Kidney epithelial cell (primary cell): ENCODE measurements around the gene SLC25A21. TPM values are rescaled to one million over a fixed set of nuclear protein-coding genes. Genes with fewer than 3 reads are reported as not detected.

Source experiments
- DNase-seq: peaks from one replicate; pipeline ENCODE4 v3.0.0-alpha.2; 2010; ENCODE audit warnings: low read depth
- H3K27me3 ChIP-seq: 2 replicates; pipeline ENCODE4 v1.6.0; 2011; ENCODE audit warnings: low read length; ENCODE audit not compliant: control insufficient read depth, insufficient read depth
- H3K36me3 ChIP-seq: 2 replicates; pipeline ENCODE4 v1.5.1; 2011; ENCODE audit warnings: low read length; ENCODE audit not compliant: control insufficient read depth, insufficient read depth
- H3K4me3 ChIP-seq: 2 replicates; pipeline ENCODE4 v1.5.1; 2011; ENCODE audit warnings: low read depth, mild to moderate bottlenecking, control low read depth, low read length
- CTCF ChIP-seq: IDR thresholded peaks from 2 replicates; pipeline ENCODE4 v1.5.1; 2011; ENCODE audit warnings: mild to moderate bottlenecking, moderate library complexity, low read length, control low read depth, inconsistent platforms; ENCODE audit not compliant: insufficient read depth, poor library complexity, severe bottlenecking
- total RNA-seq: library from RNA; depleted of rRNA; stranded (reverse); fragments of >200 nt; gene quantifications from 2 replicates; pipeline ENCODE4 v1.2.3, GENCODE V29; 2015

Gene SLC25A21
- total RNA-seq, 1 donor from 2014 or later, result 2.1 TPM

GRCh38 chr14:36682338-36682737 lies 490.1 kb downstream of the SLC25A21 start:
- Histone ChIP-seq H3K36me3 (no peaks in the 10 kb centered on the region), H3K4me3 (no peak overlapping the region), H3K27me3 (no peaks in the 10 kb centered on the region)
- no peak for DNase-seq
- TF ChIP-seq CTCF, result no peak

- no peak for DNase-seq
- TF ChIP-seq CTCF, result no peak
- Histone ChIP-seq H3K27me3 (peaks cover 5% of the 10 kb centered on the region), H3K36me3 (no peaks in the 10 kb centered on the region), H3K4me3 (no peak overlapping the region)
Observed at GRCh38 chr14:36676236-36676635, 496.2 kb downstream of the SLC25A21 start.

GRCh38 chr14:36675581-36675980 lies 496.8 kb downstream of the SLC25A21 start:
- Histone ChIP-seq H3K36me3 (no peaks in the 10 kb centered on the region), H3K27me3 (peaks cover 5% of the 10 kb centered on the region), H3K4me3 (no peak overlapping the region)
- DNase-seq, result no peak
- no peak for TF ChIP-seq CTCF

- no peak for DNase-seq
- Histone ChIP-seq H3K4me3 (no peak overlapping the region), H3K27me3 (peaks cover 5% of the 10 kb centered on the region), H3K36me3 (no peaks in the 10 kb centered on the region)
- TF ChIP-seq CTCF, result no peak
Observed at GRCh38 chr14:36674659-36675058, 497.7 kb downstream of the SLC25A21 start.

- peaks cover 11% of the 10 kb centered on the region for H3K27me3 ChIP-seq
- DNase-seq, result no peak
- no peak overlapping the region for H3K4me3 ChIP-seq
- no peaks in the 10 kb centered on the region for H3K36me3 ChIP-seq
- no peak for TF ChIP-seq CTCF
Observed at GRCh38 chr14:36672095-36672494, 500.3 kb downstream of the SLC25A21 start.

GRCh38 chr14:36671149-36671548 lies 501.3 kb downstream of the SLC25A21 start:
- no peak overlapping the region for H3K4me3 ChIP-seq
- H3K27me3 ChIP-seq, result peaks cover 17% of the 10 kb centered on the region
- no peak for TF ChIP-seq CTCF
- no peaks in the 10 kb centered on the region for H3K36me3 ChIP-seq
- no peak for DNase-seq
